ENCODE data around the gene COPZ1.

The COPZ1 gene

DNA sequence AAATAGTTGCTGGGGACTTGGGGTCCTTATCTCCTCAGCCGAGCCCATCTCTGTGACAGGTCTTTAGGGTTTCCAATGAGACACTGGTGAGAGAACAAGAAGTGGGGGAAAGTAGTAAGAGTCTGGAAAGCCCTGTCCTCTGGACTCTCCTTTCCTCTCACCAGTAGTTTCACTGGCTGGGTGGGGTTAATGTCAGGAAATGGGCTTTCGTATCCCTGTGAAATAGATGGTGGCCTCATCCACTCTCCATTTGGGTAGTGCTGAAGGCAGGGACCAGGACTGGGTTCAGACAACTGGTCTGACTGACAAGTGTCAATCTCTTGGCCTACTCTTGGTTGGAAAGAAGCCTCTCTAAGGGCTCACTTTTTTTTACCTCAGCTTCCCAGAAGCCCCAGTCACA is 52.1 kb downstream of the COPZ1 start:
- DNase-seq (ENCODE audit: low read depth): no peak

DNA sequence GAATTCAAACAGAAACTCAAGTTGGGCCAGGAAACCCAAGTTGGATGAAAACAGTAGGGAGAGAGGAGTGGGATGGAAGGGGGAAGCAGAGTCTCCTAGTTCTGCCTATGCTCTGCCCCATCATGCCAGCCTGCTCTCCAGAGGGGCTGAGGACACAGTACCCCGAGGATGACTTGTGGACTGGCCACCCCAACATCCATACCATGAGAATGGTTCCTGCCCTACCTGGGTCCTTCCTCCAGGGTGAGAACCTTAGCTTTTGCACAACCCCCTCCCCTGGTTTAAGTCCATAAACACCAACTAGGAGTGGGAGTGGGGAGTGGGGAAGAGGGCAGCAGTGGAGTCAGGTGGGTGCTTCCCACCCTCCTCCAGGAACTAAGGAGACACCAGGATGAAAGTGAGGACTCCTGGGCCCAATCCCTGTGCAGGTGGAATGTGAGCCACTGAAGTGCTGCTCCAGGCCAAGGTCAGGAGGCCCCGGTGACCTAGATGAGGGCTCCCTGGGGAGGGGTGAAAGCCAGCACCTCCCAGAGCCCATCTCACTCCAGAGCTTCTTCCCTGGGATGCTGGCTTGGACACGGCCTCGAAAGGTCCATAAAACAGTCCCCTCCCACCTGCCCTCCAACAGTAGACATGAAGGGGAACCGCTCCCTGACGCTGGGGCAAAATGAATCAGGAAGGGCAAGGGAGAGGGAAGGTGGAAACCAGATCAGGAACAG is 53.0 kb downstream of the COPZ1 start:
- DNase-seq (ENCODE audit: low read depth): no peak

DNA sequence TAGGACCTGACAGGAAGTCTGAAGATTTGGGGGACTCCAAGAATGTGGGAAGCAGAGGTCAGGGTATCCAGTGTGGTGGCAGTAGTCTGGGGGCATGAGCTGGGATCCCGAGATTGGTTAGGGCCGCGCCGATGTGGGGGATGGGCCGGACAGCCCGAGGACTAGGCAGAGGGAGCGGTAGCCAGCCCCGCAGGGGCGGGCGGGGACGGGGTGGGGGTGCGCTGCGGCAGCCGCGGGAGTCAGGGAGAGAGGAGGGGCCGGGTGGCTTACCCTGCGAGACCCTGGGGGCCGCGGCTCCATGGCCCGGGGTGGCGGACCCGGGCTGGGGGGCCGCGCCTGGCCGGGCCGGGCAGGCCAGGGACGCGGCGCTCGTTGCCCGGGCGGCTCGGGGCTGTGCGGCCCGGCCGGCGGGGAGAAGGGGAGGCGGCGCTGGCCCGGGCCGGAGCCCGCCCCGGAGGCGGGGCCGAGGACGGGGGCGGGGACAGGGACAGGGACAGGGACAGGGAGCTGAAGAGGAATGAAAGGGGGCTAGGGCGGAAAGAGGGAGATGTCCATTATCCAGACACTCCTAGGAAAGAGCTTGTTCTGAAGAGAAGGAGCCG is 54.0 kb downstream of the COPZ1 start:
- no peak for DNase-seq (ENCODE audit: low read depth)

DNA sequence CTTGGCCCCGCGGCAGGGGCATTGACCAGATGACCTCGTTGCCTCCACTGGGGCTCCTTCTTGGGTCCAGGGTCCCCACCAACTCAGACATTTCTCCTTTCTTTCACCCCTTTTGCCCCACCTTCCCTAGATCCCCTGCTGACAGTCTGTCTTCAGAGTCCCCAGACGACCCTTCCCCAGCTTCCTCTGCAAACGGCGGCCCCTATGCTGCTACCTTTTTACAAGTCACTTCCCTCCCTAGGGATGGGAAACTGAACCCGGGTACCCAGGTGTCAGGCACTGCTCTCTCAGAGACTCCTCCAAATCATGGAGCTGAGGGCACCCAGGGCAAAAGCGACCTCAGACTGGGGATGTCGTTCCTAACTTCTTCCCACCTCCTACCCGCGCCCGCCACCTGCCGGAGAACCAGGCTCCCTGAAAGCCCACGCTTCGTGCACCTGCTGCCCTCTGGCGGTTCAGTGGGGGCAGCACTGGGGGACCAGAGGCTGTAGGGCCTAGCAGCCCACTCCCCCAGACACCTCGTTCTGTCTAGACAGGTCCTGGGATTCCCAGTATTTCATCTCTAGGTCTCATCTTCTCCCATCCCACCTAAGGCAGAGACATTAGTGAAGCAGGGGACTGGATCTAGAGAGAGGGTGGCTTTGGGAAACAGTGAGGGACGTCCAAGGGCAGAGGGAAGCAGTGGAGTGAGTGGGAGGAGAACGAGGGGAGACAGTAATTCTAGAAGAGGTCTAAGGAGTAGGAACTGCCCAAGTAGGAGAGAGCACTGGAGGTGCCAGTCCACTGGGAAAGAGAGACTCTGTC is 54.7 kb downstream of the COPZ1 start:
- no peak for DNase-seq (ENCODE audit: low read depth)

DNA sequence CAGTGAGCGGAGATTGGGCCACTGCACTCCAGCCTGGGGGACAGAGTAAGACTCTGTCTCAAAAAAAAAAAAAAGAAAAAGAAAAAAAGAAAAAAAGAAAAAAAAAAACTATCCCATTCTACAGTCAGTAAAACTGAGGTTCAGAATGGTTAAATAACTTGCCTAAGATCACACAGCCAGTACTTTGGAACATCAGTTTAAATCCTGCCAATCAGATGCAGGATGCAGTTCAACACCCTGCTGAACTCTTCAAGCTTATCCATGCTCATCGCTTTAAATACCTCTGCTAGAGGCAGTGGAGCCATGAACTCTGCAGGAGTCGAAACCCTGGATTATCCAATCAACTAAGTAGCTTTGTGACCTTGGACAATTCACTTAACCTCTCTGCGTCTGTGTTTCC is 56.2 kb downstream of the COPZ1 start:
- DNase-seq (ENCODE audit: low read depth): no peak

DNA sequence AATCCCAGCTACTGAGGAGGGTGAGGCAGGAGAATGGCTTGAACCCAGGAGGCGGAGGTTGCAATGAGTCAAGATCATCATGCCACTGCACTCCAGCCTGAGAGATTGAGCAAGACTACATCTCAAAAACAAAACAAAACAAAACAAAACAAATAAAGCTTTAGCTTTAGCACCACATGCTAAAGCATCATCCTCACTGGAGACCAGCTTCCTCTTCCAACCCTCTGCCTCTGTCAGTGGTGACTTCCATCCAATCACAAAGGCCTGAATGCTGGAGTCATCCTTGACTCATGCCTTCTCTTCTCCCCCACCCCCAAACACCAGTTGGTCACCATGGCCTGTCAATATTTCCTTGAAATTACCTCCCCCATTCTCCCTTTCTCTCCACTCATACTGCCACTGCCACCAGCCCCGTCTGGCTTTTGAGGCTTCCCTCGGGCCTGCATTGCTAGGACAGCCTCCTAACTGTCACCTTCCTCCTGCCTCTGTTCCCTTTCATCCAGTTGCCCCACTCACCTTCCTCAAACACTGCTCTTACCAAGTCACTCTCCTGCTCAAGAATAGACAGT is 58.2 kb downstream of the COPZ1 start:
- DNase-seq (ENCODE audit: low read depth): peak; percentile 98

DNA sequence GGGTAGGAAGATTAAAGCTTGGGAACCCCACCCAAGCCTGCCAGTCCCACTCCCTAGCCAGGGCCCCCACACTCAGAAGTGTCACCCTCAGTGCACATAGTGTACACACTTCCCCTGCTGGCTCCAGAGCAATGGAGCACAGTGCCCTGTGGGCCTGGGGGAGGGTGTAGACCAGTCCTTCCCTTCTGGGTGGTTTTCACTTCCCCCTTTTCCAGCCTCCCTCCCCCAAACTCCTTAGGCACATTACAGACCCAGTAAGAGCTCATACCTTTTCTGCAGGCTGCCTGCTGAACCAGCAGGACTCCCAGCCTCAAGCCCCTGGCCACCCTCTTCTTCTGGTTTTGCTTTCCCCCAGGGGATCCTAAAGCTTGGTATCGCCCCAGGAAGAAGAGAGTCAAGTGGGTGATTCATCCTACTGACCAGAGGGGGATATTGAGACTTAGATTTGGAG is 59.7 kb downstream of the COPZ1 start, which contains the start of gene ZNF385A:
TSS of gene ZNF385A (minus strand) at position 143 of the 451 bp plus-strand sequence. CDS start 219 bp downstream, outside the sequence.
- no peak for DNase-seq (ENCODE audit: low read depth)

DNA sequence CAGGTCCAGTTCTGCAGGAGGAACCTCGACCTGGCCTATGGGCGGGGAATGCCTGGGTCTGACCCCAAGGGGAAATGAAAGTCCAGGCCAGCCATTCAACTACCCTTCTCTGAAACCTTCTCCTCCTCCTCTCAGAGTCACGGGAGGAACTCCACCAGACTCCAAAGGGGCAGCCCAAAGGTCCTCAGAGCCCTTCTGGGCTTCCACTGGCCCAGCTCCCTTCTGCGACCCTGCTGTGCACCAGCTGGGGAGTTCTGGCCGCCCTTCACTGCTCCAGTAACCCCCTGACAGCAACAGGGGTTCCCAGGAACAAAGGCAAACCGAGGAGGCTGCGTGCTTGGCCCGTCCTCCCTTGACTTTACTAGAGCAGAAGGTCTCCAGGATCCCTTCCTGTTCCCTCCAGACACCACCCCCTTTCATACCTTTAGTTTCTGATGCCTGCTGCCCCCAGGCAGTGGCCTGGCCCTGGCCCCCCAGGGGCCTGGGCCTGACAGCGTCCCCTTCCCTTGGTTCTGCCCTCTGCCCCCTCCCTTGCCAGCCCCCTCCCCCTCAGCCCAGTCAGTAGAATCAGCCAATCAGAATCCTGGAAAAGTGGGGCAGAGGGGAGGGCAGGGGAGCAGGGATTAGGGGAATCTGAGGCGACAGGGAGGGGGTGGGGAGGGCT is 60.5 kb downstream of the COPZ1 start:
- DNase-seq (ENCODE audit: low read depth): no peak

DNA sequence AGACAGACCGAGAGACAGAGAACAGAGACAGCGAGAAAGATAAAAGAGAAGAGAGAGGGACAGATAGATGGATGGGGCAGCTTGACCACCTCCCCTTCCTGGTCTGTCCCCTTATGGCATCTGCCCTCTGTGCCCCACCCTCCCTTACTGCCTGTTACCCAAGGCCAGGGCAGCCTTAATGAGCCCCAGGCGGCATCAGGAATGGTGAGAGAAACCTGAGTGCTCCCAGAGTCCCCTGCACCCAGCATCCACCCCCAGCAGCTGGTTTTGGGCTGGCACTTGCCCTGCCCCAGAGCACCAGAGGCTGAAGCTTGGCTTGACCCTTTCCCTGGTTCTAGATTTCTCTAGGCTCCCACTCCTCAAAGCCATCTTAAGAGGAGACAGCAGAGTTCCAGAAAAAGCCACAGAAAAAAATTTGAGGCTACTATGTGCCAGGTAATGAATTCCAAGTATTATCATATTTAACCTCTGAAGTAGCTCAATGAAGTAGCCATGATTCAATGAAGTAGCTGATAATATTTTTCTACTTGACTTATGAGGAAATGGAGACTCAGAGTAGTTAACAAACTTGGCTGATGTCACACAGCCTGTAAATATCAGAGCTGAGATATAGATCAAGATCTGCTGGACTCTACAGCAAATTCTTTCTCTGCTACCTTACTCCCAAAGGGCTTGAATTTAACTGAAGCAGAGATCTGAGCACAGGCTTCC is 61.6 kb downstream of the COPZ1 start:
- DNase-seq (ENCODE audit: low read depth): no peak

DNA sequence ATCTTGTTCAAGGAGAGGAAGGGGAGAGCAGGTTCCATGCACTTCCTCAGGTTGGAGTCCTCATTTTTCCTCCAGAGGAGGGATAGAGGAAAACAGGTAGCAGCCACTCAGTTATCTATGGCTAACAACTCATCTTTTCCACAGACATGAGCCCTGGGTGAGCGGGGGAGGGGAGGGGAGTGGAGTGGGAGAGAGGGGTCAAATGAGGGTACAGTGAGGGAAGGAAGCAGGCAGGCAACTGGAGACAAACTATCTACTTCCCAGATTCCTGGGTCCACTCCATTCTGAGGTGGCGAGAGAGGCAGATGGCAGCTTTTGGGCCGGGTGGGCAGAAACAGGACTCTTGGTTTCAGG is 62.2 kb downstream of the COPZ1 start:
- DNase-seq (ENCODE audit: low read depth): no peak

DNA sequence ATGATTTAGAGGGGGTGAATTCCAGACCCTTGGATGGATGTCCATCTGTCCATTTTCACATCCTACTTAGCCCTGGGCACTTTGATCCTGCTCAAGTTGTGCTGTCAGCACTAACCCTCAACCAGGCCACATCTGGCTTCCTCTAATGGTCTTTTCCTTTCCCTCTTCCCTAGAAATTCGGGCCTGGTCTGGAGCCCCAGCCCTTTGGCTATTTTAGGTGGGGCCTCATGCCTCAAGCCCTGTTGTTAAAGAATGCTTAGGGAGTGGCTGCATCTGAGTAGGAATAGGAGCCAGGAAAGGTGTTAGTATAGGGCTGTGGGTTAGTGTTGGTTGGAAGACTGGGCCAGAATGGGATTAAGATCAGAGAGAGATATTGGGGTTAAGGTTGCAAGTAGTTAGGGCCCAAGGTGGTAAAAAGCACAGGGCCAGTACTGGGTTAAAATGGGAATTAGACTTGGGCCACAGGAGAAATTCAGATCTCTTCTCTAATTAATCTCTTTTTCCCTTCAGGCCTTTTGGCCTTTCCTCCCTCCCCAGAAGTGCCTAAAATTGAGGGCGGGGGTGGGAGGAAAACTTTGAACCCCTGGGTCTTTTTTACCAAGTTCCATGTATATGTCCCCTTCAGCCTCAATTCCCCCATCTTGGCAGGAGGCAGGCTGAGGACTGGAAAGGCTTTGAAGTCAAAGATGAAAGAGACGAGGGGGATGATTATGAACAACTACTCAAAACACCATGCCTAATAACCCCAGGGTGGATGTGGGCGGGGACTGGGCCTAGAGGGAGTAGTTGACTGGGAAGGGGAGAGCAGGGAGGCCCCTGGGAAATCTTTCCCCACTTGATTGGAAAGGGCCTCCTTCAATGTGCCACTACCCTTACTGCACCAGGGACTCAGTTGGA is 63.6 kb downstream of the COPZ1 start:
- DNase-seq (ENCODE audit: low read depth): no peak

DNA sequence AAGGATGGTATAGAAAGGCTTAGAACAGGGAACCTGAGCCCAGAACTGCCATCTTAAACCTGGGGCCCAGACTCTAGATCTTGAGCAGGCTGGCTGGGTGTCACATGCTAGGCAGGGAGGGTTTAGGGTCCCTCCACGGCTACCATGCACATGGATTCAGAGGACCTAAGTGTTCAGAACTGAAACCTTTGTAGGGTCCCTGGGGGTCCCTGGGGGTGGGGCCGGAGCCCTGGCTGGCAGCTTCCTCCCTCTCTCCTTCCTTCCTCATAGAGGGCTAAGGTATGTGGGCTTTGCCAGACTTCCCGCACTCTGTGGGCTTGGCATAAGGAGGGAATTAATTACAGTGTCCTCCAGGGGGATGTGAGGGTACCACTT is 64.2 kb downstream of the COPZ1 start:
- no peak for DNase-seq (ENCODE audit: low read depth)

DNA sequence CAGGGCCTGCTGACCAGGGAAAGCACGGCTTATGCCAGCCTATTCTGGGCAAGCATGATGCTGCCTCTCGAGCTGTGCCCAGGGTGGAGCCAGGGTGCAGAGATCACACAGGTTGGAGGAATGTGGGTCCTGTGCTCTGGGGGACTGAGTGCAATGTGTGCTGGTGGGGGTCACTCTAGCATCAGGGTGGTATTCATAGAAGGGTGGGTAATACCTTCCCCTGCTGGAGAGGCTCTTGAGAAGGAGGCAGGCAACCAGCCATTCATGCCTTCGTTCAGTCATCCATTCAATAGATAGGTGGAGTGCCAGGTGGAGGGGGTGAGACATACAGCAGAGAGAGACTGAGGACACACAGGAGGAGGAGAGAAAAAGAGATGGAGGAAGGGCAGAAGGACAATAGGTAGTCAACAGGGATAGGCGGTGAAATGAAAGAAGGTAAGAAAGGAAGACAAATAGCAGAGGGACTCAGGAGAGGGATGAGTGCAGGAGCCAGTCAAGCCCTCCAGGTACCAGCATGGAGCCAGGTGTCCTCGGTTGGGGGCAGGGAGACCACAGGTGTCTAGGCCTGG is 64.8 kb downstream of the COPZ1 start:
- no peak for DNase-seq (ENCODE audit: low read depth)

DNA sequence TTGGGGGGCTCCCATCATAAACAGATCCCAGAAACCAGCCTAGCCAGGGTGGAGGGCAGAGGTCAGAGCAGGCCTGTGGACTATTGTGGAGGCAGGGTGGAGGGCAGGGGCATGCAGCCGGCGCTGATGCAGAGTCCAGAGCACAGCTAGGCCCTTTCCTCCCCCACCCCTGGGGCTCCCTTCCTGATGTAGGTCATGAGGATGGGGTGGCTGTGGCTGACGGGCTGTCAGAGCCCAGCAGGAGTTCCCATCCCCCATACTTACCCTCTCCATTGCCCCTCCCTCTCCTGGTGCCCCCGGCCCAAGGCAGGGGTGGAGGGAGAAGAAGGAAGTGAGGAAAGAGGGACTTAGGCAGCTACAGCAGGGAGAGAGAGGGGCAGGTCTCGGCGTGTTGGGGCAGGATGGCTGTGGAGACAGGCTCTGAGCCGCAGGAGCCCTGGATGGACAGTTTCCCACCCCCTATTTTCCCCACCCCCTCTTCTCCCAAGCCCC is 65.3 kb downstream of the COPZ1 start:
- no peak for DNase-seq (ENCODE audit: low read depth)

DNA sequence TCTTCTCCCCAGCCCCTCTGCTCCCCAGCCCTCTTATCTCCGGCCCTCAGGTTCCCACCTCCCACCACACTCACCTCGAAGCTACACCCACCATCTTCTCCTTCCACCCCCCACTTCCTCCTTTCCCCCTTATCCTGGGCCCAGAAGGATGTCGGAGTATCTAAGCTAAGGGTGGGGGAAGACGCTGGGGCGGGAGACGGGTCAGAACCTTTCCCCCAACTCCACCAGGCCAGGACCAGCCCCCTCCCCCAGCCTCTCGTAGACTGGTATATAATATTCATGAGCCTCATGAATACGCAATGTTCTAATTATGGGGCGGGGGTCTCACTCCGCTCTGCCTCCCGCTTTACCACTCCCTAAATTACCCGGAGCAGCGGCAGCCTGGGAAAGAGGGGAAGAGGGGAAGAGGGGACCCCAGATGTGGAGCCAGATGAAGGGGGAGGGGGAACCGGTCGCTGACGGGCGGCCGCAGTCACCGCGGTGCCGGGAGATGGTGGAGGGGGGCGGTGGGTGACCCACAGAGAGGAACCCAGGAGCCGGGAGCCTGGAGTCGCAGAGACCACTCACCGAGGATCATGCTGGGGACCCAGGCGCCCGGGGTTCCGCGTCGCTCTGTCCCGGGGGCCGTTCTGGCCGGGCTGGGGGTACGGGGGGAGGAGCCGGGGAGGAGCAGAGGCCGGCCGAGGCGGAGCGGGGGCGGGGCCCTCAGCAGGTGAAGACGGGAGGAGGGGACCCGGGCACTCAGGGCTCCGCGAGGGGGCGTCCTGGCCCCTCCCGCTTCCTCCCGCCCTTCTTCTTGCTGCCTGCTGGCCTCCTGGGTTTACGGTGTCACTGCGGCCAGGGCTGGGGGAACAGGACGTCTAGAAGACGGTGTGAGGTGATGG is 66.0 kb downstream of the COPZ1 start:
- DNase-seq (ENCODE audit: low read depth): no peak

DNA sequence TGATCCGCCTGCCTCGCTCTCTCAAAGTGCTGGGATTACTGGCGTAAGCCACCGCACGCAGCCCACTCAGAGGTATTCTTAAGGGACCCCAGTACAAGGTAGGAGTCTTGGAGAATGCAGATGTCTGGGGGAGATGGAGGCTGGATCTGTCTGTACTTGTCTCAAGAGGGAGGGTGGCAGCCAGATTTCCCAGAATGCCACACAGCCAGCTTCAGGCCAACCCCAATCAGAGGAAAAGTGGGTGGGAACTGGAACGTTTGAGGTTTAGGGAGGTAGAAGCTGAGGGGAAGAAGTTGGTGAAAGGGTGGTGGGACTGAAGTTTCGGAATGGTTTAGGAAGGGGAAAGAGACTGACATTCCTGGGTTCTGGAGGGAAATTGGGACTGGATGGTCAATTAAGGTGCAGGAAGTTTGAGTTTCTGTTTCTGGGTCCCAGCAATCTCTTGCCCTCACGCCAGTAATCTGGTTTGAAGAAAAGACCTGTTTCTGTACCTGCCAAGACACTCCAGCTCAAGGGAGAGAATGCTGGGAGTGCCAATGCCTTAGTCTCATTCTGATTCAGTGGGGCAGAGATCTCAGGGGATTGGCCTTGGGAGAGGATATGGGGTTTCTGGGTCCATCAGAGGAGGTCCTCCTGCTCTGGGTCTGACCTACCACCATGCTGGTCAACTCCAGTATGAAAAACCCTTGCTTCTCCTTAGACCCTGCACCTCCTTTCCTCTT is 67.7 kb downstream of the COPZ1 start:
- no peak for DNase-seq (ENCODE audit: low read depth)

DNA sequence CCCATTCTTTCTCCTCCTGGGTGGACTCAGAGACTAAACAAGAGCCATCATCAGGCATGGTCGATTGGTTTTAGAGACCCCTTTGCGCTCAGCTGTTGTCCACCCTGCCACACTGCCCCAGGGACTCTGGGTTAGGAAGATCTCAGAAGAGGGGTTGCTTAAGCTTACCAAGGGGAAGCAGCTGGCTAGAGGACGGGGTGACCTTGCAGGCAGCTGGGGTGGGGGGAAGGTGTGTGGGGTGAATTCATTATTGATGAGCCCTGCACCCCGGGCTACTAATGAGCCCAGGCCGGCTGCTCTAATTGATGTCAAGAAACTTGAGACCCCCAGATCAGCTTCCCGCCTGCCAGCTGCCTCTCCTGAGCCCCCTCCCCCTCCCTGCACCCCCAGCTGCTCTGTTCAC is 68.3 kb downstream of the COPZ1 start:
- DNase-seq (ENCODE audit: low read depth): no peak

DNA sequence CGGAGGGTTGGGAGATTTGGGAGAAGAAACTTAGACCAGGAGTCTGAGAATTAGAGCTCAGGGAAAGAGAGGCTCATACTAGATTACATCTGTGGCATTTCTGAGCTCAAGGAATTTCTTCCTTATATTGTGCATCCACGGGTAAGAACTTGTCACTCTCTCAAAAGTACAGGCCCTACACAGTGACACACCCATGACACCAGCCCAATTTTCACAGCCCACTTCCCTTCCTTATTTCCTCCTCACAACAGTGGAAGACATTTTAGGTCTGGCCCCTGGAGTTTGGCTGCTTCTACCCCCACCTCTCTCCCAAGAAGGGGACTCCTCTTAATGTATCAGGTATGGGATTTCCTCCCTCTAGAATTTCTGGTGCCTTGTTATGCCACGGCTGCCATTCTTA is 68.8 kb downstream of the COPZ1 start:
- no peak for DNase-seq (ENCODE audit: low read depth)

Data from GM04503 (cell line).